GM18861 (cell line): ENCODE measurements around the gene TOB2.

ENCODE experiments used
- ATAC-seq: cut with Tn5 transposase; IDR thresholded peaks from one replicate; pipeline ENCODE4 v1.9.1; 2021; ENCODE audit not compliant: unreplicated experiment

TOB2 gene

GRCh38 chr22:41446639-41447434 lies at the start of gene TOB2:
Gene TOB2, minus strand, starts transcription at chr22:41446801. Its CDS starts 9,456 bp downstream, at chr22:41437345.
- peak; percentile 37 for ATAC-seq

GRCh38 chr22:41491374-41492100 lies 44.9 kb upstream of the TOB2 start:
- ATAC-seq, result no peak

DNA sequence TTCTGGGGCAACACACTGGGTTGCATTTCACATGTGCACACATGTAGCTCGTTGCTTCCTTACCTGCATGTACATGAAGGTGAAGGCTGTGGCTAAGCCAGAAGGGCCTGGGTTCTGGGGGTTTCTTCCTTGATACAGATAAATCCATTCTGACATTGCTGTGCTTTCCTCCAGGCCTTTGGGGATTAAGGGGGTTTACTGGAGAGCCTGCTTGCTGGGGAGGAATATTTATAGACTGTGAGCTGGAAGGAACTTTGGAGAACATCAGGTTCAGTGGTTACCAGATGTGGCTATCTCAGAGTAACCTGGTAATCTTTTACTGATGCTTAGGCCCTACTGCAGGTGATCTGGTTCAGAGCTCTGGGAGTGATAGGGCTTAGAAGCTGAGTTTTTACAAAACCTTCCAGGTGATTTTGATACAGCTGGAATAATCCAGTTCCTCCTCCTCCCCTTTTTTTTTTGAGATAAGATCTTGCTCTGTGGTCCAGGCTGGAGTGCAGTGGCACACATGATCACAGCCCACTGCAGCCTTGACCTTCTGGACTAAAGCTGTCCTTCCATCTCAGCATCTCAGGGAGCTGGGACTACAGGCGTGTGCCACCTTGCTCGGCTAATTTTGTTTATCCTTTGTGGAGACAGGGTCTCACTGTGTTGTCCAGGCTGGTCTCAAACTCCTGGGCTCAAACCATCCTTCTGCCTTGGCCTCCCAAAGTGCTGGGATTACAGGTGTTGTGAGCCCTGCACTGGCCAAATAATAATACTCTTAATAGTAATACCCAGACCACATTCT lies 42.2 kb upstream of the TOB2 start:
- no peak for ATAC-seq

- no peak for ATAC-seq
Measured at GRCh38 chr22:41488076-41488475, 41.5 kb upstream of the TOB2 start.

DNA sequence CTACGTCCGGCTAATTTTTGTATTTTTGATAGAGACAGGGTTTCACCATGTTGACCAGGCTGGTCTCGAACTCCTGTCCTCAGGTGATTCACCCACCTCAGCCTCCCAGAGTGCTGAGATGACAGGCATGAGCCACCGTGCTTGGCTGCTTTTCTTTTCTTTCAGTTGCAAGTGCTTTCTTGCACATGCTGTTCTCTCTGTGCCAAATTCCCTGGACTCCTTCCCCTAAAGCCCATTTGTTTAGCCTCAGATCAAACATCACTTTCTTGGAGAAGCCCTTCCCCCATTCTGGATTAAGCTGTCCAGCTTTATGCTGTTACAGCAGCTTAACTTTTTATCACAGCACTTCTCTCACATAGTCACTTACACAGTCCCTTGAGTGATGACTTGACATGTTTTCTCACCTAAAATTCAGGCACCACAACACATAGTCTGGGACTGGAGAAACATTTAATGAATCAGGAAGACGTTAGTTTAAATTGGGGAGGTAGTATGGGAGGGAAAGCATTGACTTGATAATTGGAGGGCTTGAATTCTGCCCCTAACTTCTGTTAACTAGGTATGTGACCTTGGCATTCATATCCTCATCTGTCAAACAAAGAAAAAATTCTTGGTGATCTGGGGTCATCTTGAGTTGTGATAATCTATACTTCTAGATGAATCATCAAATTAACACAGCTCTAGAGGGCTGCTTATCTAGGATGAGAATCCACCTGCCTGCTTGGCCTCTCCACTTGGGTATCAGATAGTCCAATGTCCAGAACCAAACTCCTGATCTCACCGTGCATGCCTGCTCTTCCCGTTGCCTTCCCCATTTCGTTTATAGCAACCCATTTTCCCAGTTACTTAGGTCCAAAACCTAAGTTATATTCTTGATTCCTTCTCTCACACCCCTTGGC lies 40.7 kb upstream of the TOB2 start:
- ATAC-seq, result no peak

- ATAC-seq, result no peak
Measured at GRCh38 chr22:41485033-41485432, 38.4 kb upstream of the TOB2 start.

DNA sequence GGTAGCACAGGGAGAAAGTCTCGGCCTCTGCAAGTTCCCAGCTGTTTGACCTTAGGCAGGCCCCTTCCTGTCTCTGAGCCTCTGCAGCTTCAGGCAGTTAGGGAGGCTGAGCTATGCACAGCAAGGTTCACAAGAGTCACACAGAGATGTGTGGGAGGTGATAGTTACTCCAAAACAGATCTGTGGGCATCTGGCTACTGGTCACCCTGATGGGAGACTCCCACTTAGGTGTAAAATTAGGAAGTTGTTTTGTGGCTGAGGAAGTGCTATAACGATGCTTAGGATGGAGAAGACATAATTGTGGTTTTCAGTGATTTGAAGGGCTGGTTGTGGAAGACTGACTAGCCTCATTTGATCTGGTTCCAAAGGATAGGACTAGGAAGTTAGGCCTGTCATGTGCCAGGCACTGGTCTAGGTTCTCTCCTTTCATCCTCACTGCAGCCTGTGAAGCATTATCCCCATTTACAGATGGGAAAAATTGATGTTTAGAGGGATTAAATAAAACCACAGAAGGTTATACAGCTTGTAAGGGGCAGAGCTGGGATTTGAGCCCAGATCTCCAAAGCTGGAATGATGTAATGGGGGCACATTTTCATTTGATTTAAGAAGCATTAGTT lies 35.8 kb upstream of the TOB2 start:
- ATAC-seq, result no peak

GRCh38 chr22:41481925-41482318 lies 35.3 kb upstream of the TOB2 start:
- ATAC-seq, result no peak

DNA sequence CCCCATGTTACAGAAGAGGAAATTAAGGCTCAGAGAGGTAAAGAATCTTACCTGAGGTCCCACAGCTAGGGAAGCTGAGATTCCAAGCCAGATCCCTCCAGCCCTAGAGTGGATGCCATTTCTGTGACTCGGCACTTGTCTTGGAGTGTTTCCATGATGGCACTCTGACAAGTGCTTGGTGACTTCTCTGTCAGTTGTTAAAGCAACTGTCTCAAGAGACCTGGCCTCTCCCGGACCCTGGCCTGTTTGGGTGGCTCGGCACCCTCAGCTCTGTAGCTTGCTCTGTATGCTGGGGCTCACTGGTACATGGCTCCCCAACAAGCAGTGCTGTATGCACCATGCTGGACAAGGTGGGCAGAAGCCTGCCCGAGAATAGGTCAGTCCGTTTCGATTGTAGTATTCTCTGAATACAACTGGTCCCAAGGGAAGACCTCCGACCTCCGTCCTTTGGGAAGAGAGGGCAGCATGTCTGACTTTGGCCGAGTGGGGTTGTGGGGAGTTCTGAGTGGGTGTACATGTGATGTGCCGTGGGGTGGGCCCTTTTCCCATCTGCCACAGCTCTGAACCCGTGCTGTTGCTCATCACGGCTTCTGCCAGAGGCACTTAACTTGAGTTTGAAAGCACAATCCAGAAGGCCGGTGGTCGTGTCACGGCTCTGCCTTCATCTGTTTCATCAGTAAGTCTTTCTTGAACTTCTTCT lies 34.7 kb upstream of the TOB2 start:
- no peak for ATAC-seq

- no peak for ATAC-seq
Measured at GRCh38 chr22:41480397-41480735, 33.8 kb upstream of the TOB2 start.

GRCh38 chr22:41479671-41480396 lies 33.2 kb upstream of the TOB2 start:
- ATAC-seq, result no peak

DNA sequence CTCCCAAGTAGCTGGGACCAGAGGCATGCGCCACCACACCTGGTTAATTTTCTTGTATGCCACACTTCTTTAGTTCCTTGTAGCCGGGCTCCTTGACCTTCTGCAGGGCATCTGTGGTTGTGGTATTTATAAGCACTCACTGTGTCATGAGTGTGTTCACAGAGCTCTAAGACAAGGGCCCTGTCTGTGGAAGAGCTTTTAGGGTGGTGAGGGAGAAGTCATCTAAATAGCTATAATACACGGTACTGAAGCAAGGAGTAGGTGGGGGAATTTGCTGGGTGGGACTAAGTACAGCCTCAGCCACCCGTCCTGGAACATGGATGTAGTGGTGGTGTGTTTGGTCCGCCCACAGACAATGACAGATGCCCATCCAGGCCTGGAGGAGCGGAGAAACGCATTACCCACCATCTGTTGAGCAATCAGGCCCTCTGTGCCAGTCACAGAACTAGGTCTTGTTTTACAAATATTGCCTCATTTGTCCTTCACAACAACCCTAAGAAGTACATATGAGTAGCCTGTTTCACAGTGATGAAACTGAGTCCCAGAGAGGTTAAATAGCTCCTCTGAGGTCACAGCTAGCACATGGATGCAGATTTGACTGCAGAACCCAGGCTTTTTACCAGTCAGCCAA lies 32.4 kb upstream of the TOB2 start:
- ATAC-seq, result no peak

- no peak for ATAC-seq
Measured at GRCh38 chr22:41478473-41478872, 31.9 kb upstream of the TOB2 start.

DNA sequence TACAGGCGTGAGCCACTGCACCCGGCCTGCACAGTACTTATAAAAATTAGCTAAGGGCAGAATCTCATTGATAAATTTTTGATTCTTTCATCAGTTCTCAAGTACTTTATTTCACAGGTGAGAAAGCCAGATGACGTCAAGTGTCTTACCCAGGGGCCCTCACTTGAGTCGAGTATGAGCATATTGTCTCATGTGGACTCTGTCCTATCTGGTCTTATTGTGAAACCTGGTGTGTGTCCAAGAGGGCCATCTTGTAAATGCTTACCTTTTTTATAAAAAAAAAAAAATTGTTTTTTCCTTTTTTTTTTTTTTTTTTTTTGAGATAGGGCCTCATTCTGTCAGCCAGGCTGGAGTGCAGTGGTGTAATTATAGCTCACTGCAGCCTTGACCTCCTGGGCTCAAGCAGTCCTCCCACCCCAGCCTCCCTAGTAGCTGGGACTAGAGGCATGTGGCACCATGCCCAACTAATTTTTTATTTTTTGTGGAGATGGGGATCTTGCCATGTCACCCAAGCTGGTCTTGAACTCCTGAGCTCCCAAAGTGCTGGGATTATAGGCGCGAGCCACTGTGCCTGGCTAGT lies 28.4 kb upstream of the TOB2 start:
- no peak for ATAC-seq

DNA sequence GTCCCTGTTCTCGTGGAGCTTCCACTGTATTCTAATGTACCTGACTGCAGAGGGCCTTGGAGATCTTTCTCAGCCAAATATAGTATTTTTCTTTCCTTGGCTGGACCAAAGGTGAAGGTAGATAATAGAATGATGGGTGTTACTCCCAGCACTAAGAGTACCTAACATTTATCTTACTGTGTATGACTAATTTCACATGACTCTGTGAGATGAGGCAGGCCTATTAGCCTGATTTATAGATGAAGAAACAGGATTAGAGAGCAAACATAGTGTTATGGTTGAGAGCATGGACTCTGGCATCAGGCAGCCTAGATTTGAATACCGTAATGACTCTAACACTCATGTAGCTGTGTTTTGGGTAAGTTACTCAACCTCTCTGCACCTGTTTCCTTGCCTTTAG lies 25.0 kb upstream of the TOB2 start:
- no peak for ATAC-seq

- no peak for ATAC-seq
Measured at GRCh38 chr22:41470886-41471285, 24.3 kb upstream of the TOB2 start.

- ATAC-seq, result no peak
Measured at GRCh38 chr22:41469218-41469851, 22.7 kb upstream of the TOB2 start.
